Adrenal gland (tissue), 5 donors: ENCODE measurements around the gene DDX25.

Experiments used
- POLR2A ChIP-seq, 2 donors: fragments of 450-650 bp; IDR thresholded peaks; one replicate each; pipeline ENCODE4 v1.6.1; 2017; ENCODE audit warnings: antibody characterized with exemption in 2 of 2, mild to moderate bottlenecking in 2 of 2, moderate library complexity in 1 of 2
- TF ChIP-seq, protein P1 (sequence below), 6 experiments: fragments of 450-650 bp in 4 of 6; fragments of 200-600 bp in 2 of 6; sonication (generic) in 1 of 6; IDR thresholded peaks; 1 replicate in 5 of 6; 2 replicates in 1 of 6; pipeline versions ENCODE4 v1.5.1 to v1.8.0; 2016 to 2021; ENCODE audit warnings: antibody characterized with exemption in 6 of 6, mild to moderate bottlenecking in 2 of 6, moderate library complexity in 1 of 6
- donor health status: DM: no; HTN: no; CAD: no.

DNA sequence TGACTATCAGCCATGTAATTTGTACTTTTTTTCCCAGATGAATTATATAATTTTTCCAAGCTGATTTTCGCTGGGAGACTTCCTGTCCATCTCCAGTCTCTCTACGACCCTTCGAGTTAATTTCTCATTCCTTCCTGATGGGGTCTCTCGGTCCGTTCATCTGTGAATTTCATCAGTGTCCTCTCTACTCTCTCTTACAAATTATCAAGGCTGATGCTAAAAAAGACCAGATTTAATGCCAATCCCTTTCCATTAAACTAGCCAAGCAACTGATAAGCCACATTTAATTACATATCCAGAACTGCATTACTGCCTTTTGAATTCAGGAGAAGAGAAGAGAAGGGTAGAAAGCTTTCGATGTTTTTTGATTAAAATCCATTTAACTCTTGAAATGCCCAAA is 67.3 kb downstream of the DDX25 start:
- TF ChIP-seq, protein P1, sequence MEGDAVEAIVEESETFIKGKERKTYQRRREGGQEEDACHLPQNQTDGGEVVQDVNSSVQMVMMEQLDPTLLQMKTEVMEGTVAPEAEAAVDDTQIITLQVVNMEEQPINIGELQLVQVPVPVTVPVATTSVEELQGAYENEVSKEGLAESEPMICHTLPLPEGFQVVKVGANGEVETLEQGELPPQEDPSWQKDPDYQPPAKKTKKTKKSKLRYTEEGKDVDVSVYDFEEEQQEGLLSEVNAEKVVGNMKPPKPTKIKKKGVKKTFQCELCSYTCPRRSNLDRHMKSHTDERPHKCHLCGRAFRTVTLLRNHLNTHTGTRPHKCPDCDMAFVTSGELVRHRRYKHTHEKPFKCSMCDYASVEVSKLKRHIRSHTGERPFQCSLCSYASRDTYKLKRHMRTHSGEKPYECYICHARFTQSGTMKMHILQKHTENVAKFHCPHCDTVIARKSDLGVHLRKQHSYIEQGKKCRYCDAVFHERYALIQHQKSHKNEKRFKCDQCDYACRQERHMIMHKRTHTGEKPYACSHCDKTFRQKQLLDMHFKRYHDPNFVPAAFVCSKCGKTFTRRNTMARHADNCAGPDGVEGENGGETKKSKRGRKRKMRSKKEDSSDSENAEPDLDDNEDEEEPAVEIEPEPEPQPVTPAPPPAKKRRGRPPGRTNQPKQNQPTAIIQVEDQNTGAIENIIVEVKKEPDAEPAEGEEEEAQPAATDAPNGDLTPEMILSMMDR (IDR thresholded peaks at IDR 0.05), result no peak
- no peak for TF ChIP-seq POLR2A (IDR thresholded peaks at IDR 0.05)
